K562 (cell line): ENCODE results near the gene CDK11B.
A peak's percentile ranks its signal among the peaks of the same experiment; 100 is the strongest.

ENCODE experiments used
- CTCF ChIP-seq, 3 experiments: IDR thresholded peaks in 2 of 3; conservative IDR thresholded peaks in 1 of 3; 2 replicates each; pipeline ENCODE4 v1.5.1; 2011 to 2012; ENCODE audit warnings: low read length in 3 of 3, mild to moderate bottlenecking in 3 of 3, control low read depth in 2 of 3, improper control_type of control experiment in 1 of 3, inconsistent platforms in 1 of 3, low read depth in 1 of 3, mixed read lengths in 1 of 3, moderate library complexity in 1 of 3; ENCODE audit not compliant: insufficient read depth in 2 of 3
- EGR1 ChIP-seq: fragments of 450-650 bp; conservative IDR thresholded peaks from 2 replicates; pipeline ENCODE4 v1.6.1; 2017; ENCODE audit warnings: mild to moderate bottlenecking
- EZH2 ChIP-seq: IDR thresholded peaks from 2 replicates; pipeline ENCODE4 v1.6.1; 2012; ENCODE audit warnings: low read depth, mild to moderate bottlenecking, inconsistent platforms, low read length, borderline replicate concordance
- MTA2 ChIP-seq: fragments of 450-650 bp; IDR thresholded peaks from 2 replicates; pipeline ENCODE4 v1.6.1; 2016; ENCODE audit warnings: low read depth
- SMARCA5 ChIP-seq: fragments of 450-650 bp; IDR thresholded peaks from 2 replicates; pipeline ENCODE4 v1.6.1; 2016
- SP1 ChIP-seq: sonication (generic); formaldehyde crosslinking; IDR thresholded peaks from 2 replicates; pipeline ENCODE4 v1.8.1; 2022; ENCODE audit warnings: mild to moderate bottlenecking, missing genetic modification reagents
- SRSF1 ChIP-seq: fragments of 200-400 bp; formaldehyde crosslinking; IDR thresholded peaks from 2 replicates; pipeline ENCODE4 v1.6.1; 2017; ENCODE audit warnings: mild to moderate bottlenecking, low read depth, low read length, moderate library complexity
- ZNF133 ChIP-seq: fragments of 250-450 bp; sonication (Bioruptor Pico); IDR thresholded peaks from 2 replicates; pipeline ENCODE4 v1.4.0; 2020; ENCODE audit warnings: mild to moderate bottlenecking
- TF ChIP-seq, protein P1 (sequence below): fragments of 450-650 bp; IDR thresholded peaks from 2 replicates; pipeline ENCODE4 v1.7.1; 2018; ENCODE audit warnings: mild to moderate bottlenecking, low read depth; ENCODE audit not compliant: partially characterized antibody
- TF ChIP-seq, protein P2 (sequence below): sonication (generic); formaldehyde crosslinking; IDR thresholded peaks from 2 replicates; pipeline ENCODE4 v1.8.0; 2022; ENCODE audit warnings: missing genetic modification reagents, mild to moderate bottlenecking, moderate library complexity, borderline replicate concordance
- TF ChIP-seq, protein P3 (sequence below): sonication (generic); formaldehyde crosslinking; IDR thresholded peaks from 2 replicates; pipeline ENCODE4 v1.9.0; 2022; ENCODE audit warnings: mild to moderate bottlenecking, missing genetic modification reagents

- TF ChIP-seq EGR1 (no peak), EZH2 (no peak), ZNF133 (CRISPR knock-in tag) (peak; percentile 84; the same call in 1 of the 2 replicates), MTA2 (no peak), SRSF1 (no peak), SP1 (no peak), CTCF (IDR thresholded peaks at IDR 0.05 in 2 of 3, conservative IDR thresholded peaks at IDR 0.05 in 1 of 3; ENCODE audit: insufficient read depth in 2 of 3, low read depth in 1 of 3, low read length in 3 of 3) (no peak), SMARCA5 (no peak)
- TF ChIP-seq, protein P1, sequence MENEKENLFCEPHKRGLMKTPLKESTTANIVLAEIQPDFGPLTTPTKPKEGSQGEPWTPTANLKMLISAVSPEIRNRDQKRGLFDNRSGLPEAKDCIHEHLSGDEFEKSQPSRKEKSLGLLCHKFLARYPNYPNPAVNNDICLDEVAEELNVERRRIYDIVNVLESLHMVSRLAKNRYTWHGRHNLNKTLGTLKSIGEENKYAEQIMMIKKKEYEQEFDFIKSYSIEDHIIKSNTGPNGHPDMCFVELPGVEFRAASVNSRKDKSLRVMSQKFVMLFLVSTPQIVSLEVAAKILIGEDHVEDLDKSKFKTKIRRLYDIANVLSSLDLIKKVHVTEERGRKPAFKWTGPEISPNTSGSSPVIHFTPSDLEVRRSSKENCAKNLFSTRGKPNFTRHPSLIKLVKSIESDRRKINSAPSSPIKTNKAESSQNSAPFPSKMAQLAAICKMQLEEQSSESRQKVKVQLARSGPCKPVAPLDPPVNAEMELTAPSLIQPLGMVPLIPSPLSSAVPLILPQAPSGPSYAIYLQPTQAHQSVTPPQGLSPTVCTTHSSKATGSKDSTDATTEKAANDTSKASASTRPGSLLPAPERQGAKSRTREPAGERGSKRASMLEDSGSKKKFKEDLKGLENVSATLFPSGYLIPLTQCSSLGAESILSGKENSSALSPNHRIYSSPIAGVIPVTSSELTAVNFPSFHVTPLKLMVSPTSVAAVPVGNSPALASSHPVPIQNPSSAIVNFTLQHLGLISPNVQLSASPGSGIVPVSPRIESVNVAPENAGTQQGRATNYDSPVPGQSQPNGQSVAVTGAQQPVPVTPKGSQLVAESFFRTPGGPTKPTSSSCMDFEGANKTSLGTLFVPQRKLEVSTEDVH, result no peak
- TF ChIP-seq, protein P2, sequence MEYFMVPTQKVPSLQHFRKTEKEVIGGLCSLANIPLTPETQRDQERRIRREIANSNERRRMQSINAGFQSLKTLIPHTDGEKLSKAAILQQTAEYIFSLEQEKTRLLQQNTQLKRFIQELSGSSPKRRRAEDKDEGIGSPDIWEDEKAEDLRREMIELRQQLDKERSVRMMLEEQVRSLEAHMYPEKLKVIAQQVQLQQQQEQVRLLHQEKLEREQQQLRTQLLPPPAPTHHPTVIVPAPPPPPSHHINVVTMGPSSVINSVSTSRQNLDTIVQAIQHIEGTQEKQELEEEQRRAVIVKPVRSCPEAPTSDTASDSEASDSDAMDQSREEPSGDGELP, result no peak
- TF ChIP-seq, protein P3, sequence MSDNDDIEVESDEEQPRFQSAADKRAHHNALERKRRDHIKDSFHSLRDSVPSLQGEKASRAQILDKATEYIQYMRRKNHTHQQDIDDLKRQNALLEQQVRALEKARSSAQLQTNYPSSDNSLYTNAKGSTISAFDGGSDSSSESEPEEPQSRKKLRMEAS (CRISPR knock-in tag), result no peak
Observed at GRCh38 chr1:1614954-1615255, 43.9 kb downstream of the CDK11B start.
